SK-N-SH treated with all-trans-retinoic acid at 6 μM for 48 hours (cell line): ENCODE data around the gene FASLG.

Source experiments
- ATAC-seq: fragments of 200-7000 bp; cut with Tn5 transposase; 3 replicates; pipeline ENCODE4 v1.9.1; 2020; ENCODE audit warnings: mild to moderate bottlenecking, moderate library complexity
- ARNTL ChIP-seq: fragments of 450-650 bp; formaldehyde crosslinking; IDR thresholded peaks from 2 replicates; pipeline ENCODE4 v1.5.0; 2020; ENCODE audit warnings: low read depth, mild to moderate bottlenecking, moderate library complexity, borderline replicate concordance
- BACH2 ChIP-seq: fragments of 250-450 bp; sonication (Bioruptor Pico); IDR thresholded peaks from 2 replicates; pipeline ENCODE4 v1.9.0; 2021; ENCODE audit warnings: mild to moderate bottlenecking, borderline replicate concordance
- CREB5 ChIP-seq: fragments of 250-450 bp; sonication (Bioruptor Pico); IDR thresholded peaks from 2 replicates; pipeline ENCODE4 v1.5.1; 2020; ENCODE audit warnings: low read depth, mild to moderate bottlenecking, moderate library complexity
- CSDC2 ChIP-seq: fragments of 250-450 bp; sonication (Bioruptor Pico); IDR thresholded peaks from 2 replicates; pipeline ENCODE4 v1.5.0; 2020; ENCODE audit warnings: mild to moderate bottlenecking, moderate library complexity
- ESRRG ChIP-seq: fragments of 250-450 bp; sonication (Bioruptor Pico); IDR thresholded peaks from 2 replicates; pipeline ENCODE4 v1.6.1; 2021; ENCODE audit warnings: mild to moderate bottlenecking
- ISL1 ChIP-seq: fragments of 250-450 bp; sonication (Bioruptor Pico); IDR thresholded peaks from 2 replicates; pipeline ENCODE4 v2.1.2; 2022; ENCODE audit warnings: mild to moderate bottlenecking, moderate library complexity
- OSR1 ChIP-seq: fragments of 250-450 bp; sonication (Bioruptor Pico); IDR thresholded peaks from 2 replicates; pipeline ENCODE4 v1.8.0; 2022; ENCODE audit warnings: moderate library complexity, mild to moderate bottlenecking, inconsistent platforms
- PPARA ChIP-seq: fragments of 250-450 bp; sonication (Bioruptor Pico); IDR thresholded peaks from 2 replicates; pipeline ENCODE4 v1.5.0; 2020; ENCODE audit warnings: mild to moderate bottlenecking, borderline replicate concordance
- RARB ChIP-seq: fragments of 250-450 bp; sonication (Bioruptor Pico); IDR thresholded peaks from 2 replicates; pipeline ENCODE4 v1.8.0; 2021; ENCODE audit warnings: mild to moderate bottlenecking, moderate library complexity
- SNAI2 ChIP-seq: fragments of 250-450 bp; sonication (Bioruptor Pico); IDR thresholded peaks from 2 replicates; pipeline ENCODE4 v1.5.0; 2020; ENCODE audit warnings: mild to moderate bottlenecking, moderate library complexity
- TCF4 ChIP-seq: fragments of 250-450 bp; sonication (Bioruptor Pico); IDR thresholded peaks from 2 replicates; pipeline ENCODE4 v1.8.0; 2021; ENCODE audit warnings: mild to moderate bottlenecking, moderate library complexity, borderline replicate concordance
- TOX ChIP-seq: fragments of 250-450 bp; sonication (Bioruptor Pico); IDR thresholded peaks from 2 replicates; pipeline ENCODE4 v1.8.0; 2021; ENCODE audit warnings: mild to moderate bottlenecking, moderate library complexity, borderline replicate concordance
- TSHZ2 ChIP-seq: fragments of 250-450 bp; sonication (Bioruptor Pico); IDR thresholded peaks from 2 replicates; pipeline ENCODE4 v1.5.0; 2020; ENCODE audit warnings: mild to moderate bottlenecking, moderate library complexity
- ZC3H10 ChIP-seq: fragments of 250-450 bp; sonication (Bioruptor Pico); IDR thresholded peaks from 2 replicates; pipeline ENCODE4 v1.5.1; 2021; ENCODE audit warnings: mild to moderate bottlenecking, moderate library complexity
- ZFP3 ChIP-seq: fragments of 250-450 bp; sonication (Bioruptor Pico); IDR thresholded peaks from 2 replicates; pipeline ENCODE4 v1.5.0; 2020; ENCODE audit warnings: mild to moderate bottlenecking, moderate library complexity
- ZFP30 ChIP-seq: fragments of 450-650 bp; formaldehyde crosslinking; IDR thresholded peaks from 2 replicates; pipeline ENCODE4 v1.5.0; 2022; ENCODE audit warnings: mild to moderate bottlenecking, moderate library complexity
- ZNF565 ChIP-seq: fragments of 450-650 bp; formaldehyde crosslinking; conservative IDR thresholded peaks from 2 replicates; pipeline ENCODE4 v1.5.0; 2020; ENCODE audit warnings: low read depth, mild to moderate bottlenecking, moderate library complexity
- ZNF70 ChIP-seq: fragments of 450-650 bp; formaldehyde crosslinking; IDR thresholded peaks from 2 replicates; pipeline ENCODE4 v1.5.0; 2020; ENCODE audit warnings: mild to moderate bottlenecking, moderate library complexity
- ZNF8 ChIP-seq: fragments of 450-650 bp; formaldehyde crosslinking; IDR thresholded peaks from 2 replicates; pipeline ENCODE4 v1.5.0; 2020; ENCODE audit warnings: mild to moderate bottlenecking, moderate library complexity
- TF ChIP-seq, protein P1 (sequence below): fragments of 250-450 bp; sonication (Bioruptor Pico); IDR thresholded peaks from 2 replicates; pipeline ENCODE4 v1.8.0; 2021; ENCODE audit warnings: low read depth, mild to moderate bottlenecking, moderate library complexity, borderline replicate concordance
- TF ChIP-seq, protein P2 (sequence below): fragments of 250-450 bp; sonication (Bioruptor Pico); IDR thresholded peaks from 2 replicates; pipeline ENCODE4 v1.5.1; 2021; ENCODE audit warnings: mild to moderate bottlenecking, moderate library complexity
- TF ChIP-seq, protein P3 (sequence below): fragments of 250-450 bp; sonication (Bioruptor Pico); IDR thresholded peaks from 2 replicates; pipeline ENCODE4 v1.8.0; 2020; ENCODE audit warnings: mild to moderate bottlenecking, moderate library complexity, borderline replicate concordance

FASLG gene

GRCh38 chr1:172704420-172705210 lies 45.7 kb downstream of the FASLG start:
- ATAC-seq: no peak
- TF ChIP-seq PPARA (CRISPR knock-in tag) (no peak), OSR1 (CRISPR knock-in tag) (no peak), TCF4 (CRISPR knock-in tag) (no peak), ZNF565 (CRISPR knock-in tag) (no peak), ISL1 (CRISPR knock-in tag) (no peak), TOX (CRISPR knock-in tag) (no peak), BACH2 (CRISPR knock-in tag) (no peak), CSDC2 (no peak), ZC3H10 (CRISPR knock-in tag) (no peak), ZNF70 (CRISPR knock-in tag) (no peak), CREB5 (no peak), ZFP3 (CRISPR knock-in tag) (no peak), RARB (no peak), SNAI2 (CRISPR knock-in tag) (no peak), TSHZ2 (CRISPR knock-in tag) (no peak)
- TF ChIP-seq, protein P1, sequence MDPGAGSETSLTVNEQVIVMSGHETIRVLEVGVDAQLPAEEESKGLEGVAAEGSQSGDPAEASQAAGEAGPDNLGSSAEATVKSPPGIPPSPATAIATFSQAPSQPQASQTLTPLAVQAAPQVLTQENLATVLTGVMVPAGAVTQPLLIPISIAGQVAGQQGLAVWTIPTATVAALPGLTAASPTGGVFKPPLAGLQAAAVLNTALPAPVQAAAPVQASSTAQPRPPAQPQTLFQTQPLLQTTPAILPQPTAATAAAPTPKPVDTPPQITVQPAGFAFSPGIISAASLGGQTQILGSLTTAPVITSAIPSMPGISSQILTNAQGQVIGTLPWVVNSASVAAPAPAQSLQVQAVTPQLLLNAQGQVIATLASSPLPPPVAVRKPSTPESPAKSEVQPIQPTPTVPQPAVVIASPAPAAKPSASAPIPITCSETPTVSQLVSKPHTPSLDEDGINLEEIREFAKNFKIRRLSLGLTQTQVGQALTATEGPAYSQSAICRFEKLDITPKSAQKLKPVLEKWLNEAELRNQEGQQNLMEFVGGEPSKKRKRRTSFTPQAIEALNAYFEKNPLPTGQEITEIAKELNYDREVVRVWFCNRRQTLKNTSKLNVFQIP: no peak
- TF ChIP-seq, protein P2, sequence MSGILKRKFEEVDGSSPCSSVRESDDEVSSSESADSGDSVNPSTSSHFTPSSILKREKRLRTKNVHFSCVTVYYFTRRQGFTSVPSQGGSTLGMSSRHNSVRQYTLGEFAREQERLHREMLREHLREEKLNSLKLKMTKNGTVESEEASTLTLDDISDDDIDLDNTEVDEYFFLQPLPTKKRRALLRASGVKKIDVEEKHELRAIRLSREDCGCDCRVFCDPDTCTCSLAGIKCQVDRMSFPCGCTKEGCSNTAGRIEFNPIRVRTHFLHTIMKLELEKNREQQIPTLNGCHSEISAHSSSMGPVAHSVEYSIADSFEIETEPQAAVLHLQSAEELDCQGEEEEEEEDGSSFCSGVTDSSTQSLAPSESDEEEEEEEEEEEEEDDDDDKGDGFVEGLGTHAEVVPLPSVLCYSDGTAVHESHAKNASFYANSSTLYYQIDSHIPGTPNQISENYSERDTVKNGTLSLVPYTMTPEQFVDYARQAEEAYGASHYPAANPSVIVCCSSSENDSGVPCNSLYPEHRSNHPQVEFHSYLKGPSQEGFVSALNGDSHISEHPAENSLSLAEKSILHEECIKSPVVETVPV (CRISPR knock-in tag): no peak
- TF ChIP-seq, protein P3, sequence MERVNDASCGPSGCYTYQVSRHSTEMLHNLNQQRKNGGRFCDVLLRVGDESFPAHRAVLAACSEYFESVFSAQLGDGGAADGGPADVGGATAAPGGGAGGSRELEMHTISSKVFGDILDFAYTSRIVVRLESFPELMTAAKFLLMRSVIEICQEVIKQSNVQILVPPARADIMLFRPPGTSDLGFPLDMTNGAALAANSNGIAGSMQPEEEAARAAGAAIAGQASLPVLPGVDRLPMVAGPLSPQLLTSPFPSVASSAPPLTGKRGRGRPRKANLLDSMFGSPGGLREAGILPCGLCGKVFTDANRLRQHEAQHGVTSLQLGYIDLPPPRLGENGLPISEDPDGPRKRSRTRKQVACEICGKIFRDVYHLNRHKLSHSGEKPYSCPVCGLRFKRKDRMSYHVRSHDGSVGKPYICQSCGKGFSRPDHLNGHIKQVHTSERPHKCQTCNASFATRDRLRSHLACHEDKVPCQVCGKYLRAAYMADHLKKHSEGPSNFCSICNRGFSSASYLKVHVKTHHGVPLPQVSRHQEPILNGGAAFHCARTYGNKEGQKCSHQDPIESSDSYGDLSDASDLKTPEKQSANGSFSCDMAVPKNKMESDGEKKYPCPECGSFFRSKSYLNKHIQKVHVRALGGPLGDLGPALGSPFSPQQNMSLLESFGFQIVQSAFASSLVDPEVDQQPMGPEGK (CRISPR knock-in tag): no peak

DNA sequence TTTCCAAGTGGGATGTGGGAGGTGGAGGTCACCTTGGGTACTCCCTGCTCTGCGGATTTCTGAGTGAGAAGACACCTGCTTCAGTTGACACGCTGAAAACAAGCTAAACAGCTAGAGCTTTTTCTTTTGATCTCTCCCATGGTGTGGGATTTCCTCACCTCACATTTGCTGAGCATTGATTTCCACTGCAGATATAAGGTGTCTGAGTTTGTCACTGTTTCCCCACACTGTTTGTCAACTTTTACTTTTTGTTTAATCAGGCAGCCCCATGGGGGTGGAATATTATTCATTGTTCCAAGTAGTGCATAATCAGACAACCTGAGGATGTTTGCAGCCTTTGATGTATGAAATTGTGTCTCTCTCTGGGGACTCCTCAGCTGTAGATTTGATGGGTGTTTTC lies 49.5 kb downstream of the FASLG start:
- ATAC-seq: no peak
- TF ChIP-seq ESRRG (no peak), ZNF70 (CRISPR knock-in tag) (no peak), TSHZ2 (CRISPR knock-in tag) (no peak), OSR1 (CRISPR knock-in tag) (no peak), ZFP3 (CRISPR knock-in tag) (no peak), RARB (no peak), BACH2 (CRISPR knock-in tag) (no peak), ZNF8 (CRISPR knock-in tag) (no peak), ZFP30 (CRISPR knock-in tag) (no peak), PPARA (CRISPR knock-in tag) (no peak), SNAI2 (CRISPR knock-in tag) (no peak), CSDC2 (no peak), ISL1 (CRISPR knock-in tag) (no peak), ZNF565 (CRISPR knock-in tag) (no peak), TCF4 (CRISPR knock-in tag) (no peak), ARNTL (CRISPR knock-in tag) (no peak), CREB5 (no peak), ZC3H10 (CRISPR knock-in tag) (no peak)
- TF ChIP-seq, protein P1: no peak
- TF ChIP-seq, all 23 proteins: peak for 0
